ENCODE results near the gene ROR1.

DNA sequence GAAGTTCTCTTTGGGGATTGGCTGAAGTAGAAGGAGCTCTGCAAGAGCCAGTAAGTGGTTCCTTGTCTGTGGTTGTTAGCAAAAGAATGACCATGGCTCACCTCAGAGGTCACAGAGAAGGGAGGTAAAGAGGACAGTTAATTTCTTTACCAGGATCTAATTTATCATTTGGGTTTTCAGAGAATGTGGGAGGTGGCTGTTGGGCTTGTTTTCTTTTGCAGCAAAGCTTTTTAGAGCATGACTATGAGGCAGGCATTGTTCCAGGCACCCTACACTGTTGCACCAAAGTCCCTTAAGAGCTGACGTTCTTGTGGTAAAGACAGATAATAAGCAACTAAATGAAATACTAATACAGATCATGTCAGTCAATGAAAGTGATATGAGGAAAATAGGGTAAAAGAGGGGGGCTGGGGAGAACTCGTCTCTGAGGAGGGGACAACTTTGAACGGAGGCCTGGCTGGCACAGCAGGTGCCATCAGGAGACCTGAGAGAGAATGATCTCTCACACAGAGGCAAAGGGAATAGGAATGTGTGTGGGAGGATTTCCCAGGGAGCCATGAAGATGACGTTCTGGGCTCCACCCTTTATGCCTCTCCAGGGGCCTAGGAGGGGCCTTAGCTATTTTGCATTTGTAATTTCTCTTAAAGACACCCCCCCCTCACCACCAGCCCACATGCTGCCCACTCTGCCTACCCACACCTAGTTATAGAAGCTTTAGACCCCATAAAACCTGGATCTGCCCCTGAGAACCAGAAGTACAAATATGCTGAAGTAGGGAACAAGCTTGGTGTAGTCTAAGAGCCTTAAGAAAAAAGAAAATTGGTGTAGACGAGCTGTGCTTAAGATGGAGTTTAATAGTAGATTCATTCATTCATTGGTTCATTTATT lies 177.5 kb downstream of the ROR1 start:
- TF ChIP-seq, protein P1, sequence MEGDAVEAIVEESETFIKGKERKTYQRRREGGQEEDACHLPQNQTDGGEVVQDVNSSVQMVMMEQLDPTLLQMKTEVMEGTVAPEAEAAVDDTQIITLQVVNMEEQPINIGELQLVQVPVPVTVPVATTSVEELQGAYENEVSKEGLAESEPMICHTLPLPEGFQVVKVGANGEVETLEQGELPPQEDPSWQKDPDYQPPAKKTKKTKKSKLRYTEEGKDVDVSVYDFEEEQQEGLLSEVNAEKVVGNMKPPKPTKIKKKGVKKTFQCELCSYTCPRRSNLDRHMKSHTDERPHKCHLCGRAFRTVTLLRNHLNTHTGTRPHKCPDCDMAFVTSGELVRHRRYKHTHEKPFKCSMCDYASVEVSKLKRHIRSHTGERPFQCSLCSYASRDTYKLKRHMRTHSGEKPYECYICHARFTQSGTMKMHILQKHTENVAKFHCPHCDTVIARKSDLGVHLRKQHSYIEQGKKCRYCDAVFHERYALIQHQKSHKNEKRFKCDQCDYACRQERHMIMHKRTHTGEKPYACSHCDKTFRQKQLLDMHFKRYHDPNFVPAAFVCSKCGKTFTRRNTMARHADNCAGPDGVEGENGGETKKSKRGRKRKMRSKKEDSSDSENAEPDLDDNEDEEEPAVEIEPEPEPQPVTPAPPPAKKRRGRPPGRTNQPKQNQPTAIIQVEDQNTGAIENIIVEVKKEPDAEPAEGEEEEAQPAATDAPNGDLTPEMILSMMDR (IDR thresholded peaks at IDR 0.05) = no peak
- TF ChIP-seq POLR2A (IDR thresholded peaks at IDR 0.05) = no peak

Data from uterus (tissue), 2 donors.